Fibroblast of skin of left quadriceps (primary cell): ENCODE results near the gene FGF22.
"Not testable (repeated sequence)": the region's sequence is repeated elsewhere in the genome, so short reads cannot be mapped to it uniquely, and the experiment has no call there.

Experiments used
- DNase-seq, 2 experiments: peaks; one replicate each; pipeline ENCODE4 v3.0.0-alpha.2; 2013; ENCODE audit warnings: low read depth in 2 of 2

FGF22 gene

GRCh38 chr19:639253-640160 lies at the start of gene FGF22:
Gene FGF22, plus strand, starts transcription at chr19:639879. Its CDS starts 47 bp downstream, at chr19:639926.
- peak; percentile 62 for DNase-seq

- no peak for DNase-seq
Observed at GRCh38 chr19:590396-590745, 49.3 kb upstream of the FGF22 start.

- no peak for DNase-seq
Observed at GRCh38 chr19:590750-591098, 49.0 kb upstream of the FGF22 start.

GRCh38 chr19:591099-591958 lies 48.4 kb upstream of the FGF22 start:
- no peak for DNase-seq

GRCh38 chr19:592101-592500 lies 47.6 kb upstream of the FGF22 start:
- no peak for DNase-seq

- no peak for DNase-seq
Observed at GRCh38 chr19:593055-593454, 46.6 kb upstream of the FGF22 start.

- no peak for DNase-seq
Observed at GRCh38 chr19:593505-593904, 46.2 kb upstream of the FGF22 start.

GRCh38 chr19:594265-594870 lies 45.3 kb upstream of the FGF22 start:
- no peak for DNase-seq

GRCh38 chr19:595326-596262 lies 44.1 kb upstream of the FGF22 start:
- no peak for DNase-seq

- no peak for DNase-seq
Observed at GRCh38 chr19:596263-596655, 43.4 kb upstream of the FGF22 start.

GRCh38 chr19:597406-598315 lies 42.0 kb upstream of the FGF22 start:
- DNase-seq, result no peak

- DNase-seq, result no peak
Observed at GRCh38 chr19:601310-601709, 38.4 kb upstream of the FGF22 start.

- DNase-seq, result no peak
Observed at GRCh38 chr19:601790-602189, 37.9 kb upstream of the FGF22 start.

GRCh38 chr19:602391-603301 lies 37.0 kb upstream of the FGF22 start:
- DNase-seq, result no peak

GRCh38 chr19:603302-603639 lies 36.4 kb upstream of the FGF22 start:
- DNase-seq, result not testable (repeated sequence)

GRCh38 chr19:603779-604178 lies 35.9 kb upstream of the FGF22 start:
- not testable (repeated sequence) for DNase-seq

GRCh38 chr19:604355-604754 lies 35.3 kb upstream of the FGF22 start:
- no peak for DNase-seq

GRCh38 chr19:605061-605971 lies 34.4 kb upstream of the FGF22 start:
- not testable (repeated sequence) for DNase-seq
